HCT116 (cell line): Measurements from ENCODE around the gene CTSE.

ENCODE experiments used
- CTCF ChIP-seq, 3 experiments: fragments of 200-600 bp in 1 of 3; sonication (generic) in 1 of 3; IDR thresholded peaks in 2 of 3; conservative IDR thresholded peaks in 1 of 3; 2 replicates each; pipeline ENCODE4 v1.5.1; 2012 to 2017; ENCODE audit warnings: low read depth in 2 of 3, low read length in 2 of 3, antibody characterized with exemption in 1 of 3, borderline replicate concordance in 1 of 3, control low read depth in 1 of 3, mild to moderate bottlenecking in 1 of 3, mixed read lengths in 1 of 3, mixed run types in 1 of 3, moderate library complexity in 1 of 3; ENCODE audit not compliant: insufficient read depth in 1 of 3
- EZH2phosphoT487 ChIP-seq: fragments of 200-600 bp; IDR thresholded peaks from 2 replicates; pipeline ENCODE4 v1.6.1; 2018; ENCODE audit warnings: antibody characterized with exemption, borderline replicate concordance
- RAD21 ChIP-seq: IDR thresholded peaks from 2 replicates; pipeline ENCODE4 v1.6.1; 2012; ENCODE audit warnings: low read depth, mild to moderate bottlenecking
- ZNF274 ChIP-seq: fragments of 200-500 bp; sonication (Bioruptor generic); IDR thresholded peaks from 2 replicates; pipeline ENCODE4 v1.6.1; 2014; ENCODE audit warnings: mild to moderate bottlenecking, low read depth, low read length, inconsistent platforms

- TF ChIP-seq CTCF (IDR thresholded peaks at IDR 0.05 in 2 of 3, conservative IDR thresholded peaks at IDR 0.05 in 1 of 3; ENCODE audit: borderline replicate concordance in 1 of 3, insufficient read depth in 1 of 3, low read depth in 2 of 3, low read length in 2 of 3) = no peak
- TF ChIP-seq ZNF274 = no peak
- no peak for TF ChIP-seq RAD21
- TF ChIP-seq EZH2phosphoT487 = no peak
These were observed 61.5 kb downstream of the CTSE start for GRCh38 chr1:205961991-205962820.
